Measurements from ENCODE around the gene CREB3L2.

The CREB3L2 gene

GRCh38 chr7:137891016-137891655, 110.8 kb downstream of the CREB3L2 start:
- H3K27ac ChIP-seq (ENCODE audit: low read depth, low read length), result no peak overlapping the region
- peaks cover 58% of the 10 kb centered on the region for H3K36me3 ChIP-seq (ENCODE audit: control insufficient read depth, insufficient read depth, low read length)
- H3K4me3 ChIP-seq (ENCODE audit: low read depth, low read length), result no peak overlapping the region
- 0 out of 2 replicates have a peak, but pooled peaks cover 3% of the 10 kb centered on the region for H3K9me3 ChIP-seq (ENCODE audit: control insufficient read depth, insufficient read depth, low read depth, low read length)
- H3K27me3 ChIP-seq (ENCODE audit: control insufficient read depth, insufficient read depth, low read length), result no peaks in the 10 kb centered on the region
- H3K4me1 ChIP-seq (ENCODE audit: control insufficient read depth, insufficient read depth, low read length), result peaks cover 10% of the 10 kb centered on the region
- H3K9ac ChIP-seq (ENCODE audit: low read length), result no peak overlapping the region

- Histone ChIP-seq H3K36me3 (ENCODE audit: control insufficient read depth, insufficient read depth, low read length) (peaks cover 58% of the 10 kb centered on the region), H3K9me3 (ENCODE audit: control insufficient read depth, insufficient read depth, low read depth, low read length) (0 out of 2 replicates have a peak, but pooled peaks cover 3% of the 10 kb centered on the region), H3K27me3 (ENCODE audit: control insufficient read depth, insufficient read depth, low read length) (no peaks in the 10 kb centered on the region), H3K9ac (ENCODE audit: low read length) (no peak overlapping the region), H3K27ac (ENCODE audit: low read depth, low read length) (no peak overlapping the region), H3K4me1 (ENCODE audit: control insufficient read depth, insufficient read depth, low read length) (peaks cover 16% of the 10 kb centered on the region), H3K4me3 (ENCODE audit: low read depth, low read length) (no peak overlapping the region)
Measured at GRCh38 chr7:137890449-137890921, 111.4 kb downstream of the CREB3L2 start.

GRCh38 chr7:137888241-137888640, 113.6 kb downstream of the CREB3L2 start:
- H3K36me3 ChIP-seq (ENCODE audit: control insufficient read depth, insufficient read depth, low read length), result peaks cover 55% of the 10 kb centered on the region
- no peak overlapping the region for H3K9ac ChIP-seq (ENCODE audit: low read length)
- no peak overlapping the region for H3K27ac ChIP-seq (ENCODE audit: low read depth, low read length)
- H3K9me3 ChIP-seq (ENCODE audit: control insufficient read depth, insufficient read depth, low read depth, low read length), result no peaks in the 10 kb centered on the region
- H3K4me1 ChIP-seq (ENCODE audit: control insufficient read depth, insufficient read depth, low read length), result peaks cover 16% of the 10 kb centered on the region
- no peak overlapping the region for H3K4me3 ChIP-seq (ENCODE audit: low read depth, low read length)
- H3K27me3 ChIP-seq (ENCODE audit: control insufficient read depth, insufficient read depth, low read length), result no peaks in the 10 kb centered on the region

- peaks cover 16% of the 10 kb centered on the region for H3K4me1 ChIP-seq (ENCODE audit: control insufficient read depth, insufficient read depth, low read length)
- no peaks in the 10 kb centered on the region for H3K27me3 ChIP-seq (ENCODE audit: control insufficient read depth, insufficient read depth, low read length)
- peak overlapping the region; percentile 82; the same call in 1 of the 2 replicates for H3K27ac ChIP-seq (ENCODE audit: low read depth, low read length)
- H3K36me3 ChIP-seq (ENCODE audit: control insufficient read depth, insufficient read depth, low read length), result peaks cover 62% of the 10 kb centered on the region
- no peak overlapping the region for H3K4me3 ChIP-seq (ENCODE audit: low read depth, low read length)
- peaks cover 4% of the 10 kb centered on the region for H3K9me3 ChIP-seq (ENCODE audit: control insufficient read depth, insufficient read depth, low read depth, low read length)
- peak overlapping the region; percentile 38 for H3K9ac ChIP-seq (ENCODE audit: low read length)
Measured at GRCh38 chr7:137886746-137887145, 115.1 kb downstream of the CREB3L2 start.

- peaks cover 7% of the 10 kb centered on the region for H3K9me3 ChIP-seq (ENCODE audit: control insufficient read depth, insufficient read depth, low read depth, low read length)
- peaks cover 64% of the 10 kb centered on the region for H3K36me3 ChIP-seq (ENCODE audit: control insufficient read depth, insufficient read depth, low read length)
- no peaks in the 10 kb centered on the region for H3K27me3 ChIP-seq (ENCODE audit: control insufficient read depth, insufficient read depth, low read length)
- no peak overlapping the region for H3K4me3 ChIP-seq (ENCODE audit: low read depth, low read length)
- peak overlapping the region; percentile 82 for H3K27ac ChIP-seq (ENCODE audit: low read depth, low read length)
- H3K4me1 ChIP-seq (ENCODE audit: control insufficient read depth, insufficient read depth, low read length), result peaks cover 16% of the 10 kb centered on the region
- H3K9ac ChIP-seq (ENCODE audit: low read length), result peak overlapping the region; percentile 38
Measured at GRCh38 chr7:137886281-137886680, 115.6 kb downstream of the CREB3L2 start.

- Histone ChIP-seq H3K36me3 (ENCODE audit: control insufficient read depth, insufficient read depth, low read length) (peaks cover 63% of the 10 kb centered on the region), H3K4me1 (ENCODE audit: control insufficient read depth, insufficient read depth, low read length) (peaks cover 17% of the 10 kb centered on the region), H3K27ac (ENCODE audit: low read depth, low read length) (peak overlapping the region; percentile 82), H3K9me3 (ENCODE audit: control insufficient read depth, insufficient read depth, low read depth, low read length) (peaks cover 7% of the 10 kb centered on the region), H3K27me3 (ENCODE audit: control insufficient read depth, insufficient read depth, low read length) (no peaks in the 10 kb centered on the region), H3K4me3 (ENCODE audit: low read depth, low read length) (no peak overlapping the region), H3K9ac (ENCODE audit: low read length) (no peak overlapping the region)
Measured at GRCh38 chr7:137885678-137886077, 116.2 kb downstream of the CREB3L2 start.

GRCh38 chr7:137882806-137883205, 119.1 kb downstream of the CREB3L2 start:
- no peaks in the 10 kb centered on the region for H3K27me3 ChIP-seq (ENCODE audit: control insufficient read depth, insufficient read depth, low read length)
- peaks cover 7% of the 10 kb centered on the region for H3K9me3 ChIP-seq (ENCODE audit: control insufficient read depth, insufficient read depth, low read depth, low read length)
- no peak overlapping the region for H3K27ac ChIP-seq (ENCODE audit: low read depth, low read length)
- H3K4me3 ChIP-seq (ENCODE audit: low read depth, low read length), result no peak overlapping the region
- H3K36me3 ChIP-seq (ENCODE audit: control insufficient read depth, insufficient read depth, low read length), result peaks cover 71% of the 10 kb centered on the region
- H3K9ac ChIP-seq (ENCODE audit: low read length), result no peak overlapping the region
- H3K4me1 ChIP-seq (ENCODE audit: control insufficient read depth, insufficient read depth, low read length), result peaks cover 45% of the 10 kb centered on the region

GRCh38 chr7:137882261-137882668, 119.6 kb downstream of the CREB3L2 start:
- no peak overlapping the region for H3K4me3 ChIP-seq (ENCODE audit: low read depth, low read length)
- no peaks in the 10 kb centered on the region for H3K27me3 ChIP-seq (ENCODE audit: control insufficient read depth, insufficient read depth, low read length)
- peaks cover 73% of the 10 kb centered on the region for H3K36me3 ChIP-seq (ENCODE audit: control insufficient read depth, insufficient read depth, low read length)
- H3K4me1 ChIP-seq (ENCODE audit: control insufficient read depth, insufficient read depth, low read length), result peaks cover 50% of the 10 kb centered on the region
- H3K27ac ChIP-seq (ENCODE audit: low read depth, low read length), result no peak overlapping the region
- H3K9ac ChIP-seq (ENCODE audit: low read length), result no peak overlapping the region
- H3K9me3 ChIP-seq (ENCODE audit: control insufficient read depth, insufficient read depth, low read depth, low read length), result peaks cover 7% of the 10 kb centered on the region

GRCh38 chr7:137881607-137882260, 120.2 kb downstream of the CREB3L2 start:
- Histone ChIP-seq H3K27me3 (ENCODE audit: control insufficient read depth, insufficient read depth, low read length) (no peaks in the 10 kb centered on the region), H3K9ac (ENCODE audit: low read length) (no peak overlapping the region), H3K27ac (ENCODE audit: low read depth, low read length) (no peak overlapping the region), H3K36me3 (ENCODE audit: control insufficient read depth, insufficient read depth, low read length) (peaks cover 72% of the 10 kb centered on the region), H3K9me3 (ENCODE audit: control insufficient read depth, insufficient read depth, low read depth, low read length) (peaks cover 7% of the 10 kb centered on the region), H3K4me3 (ENCODE audit: low read depth, low read length) (no peak overlapping the region), H3K4me1 (ENCODE audit: control insufficient read depth, insufficient read depth, low read length) (peaks cover 51% of the 10 kb centered on the region)

GRCh38 chr7:137880432-137880831, 121.5 kb downstream of the CREB3L2 start:
- H3K36me3 ChIP-seq (ENCODE audit: control insufficient read depth, insufficient read depth, low read length), result peaks cover 78% of the 10 kb centered on the region
- H3K9me3 ChIP-seq (ENCODE audit: control insufficient read depth, insufficient read depth, low read depth, low read length), result peaks cover 12% of the 10 kb centered on the region
- no peaks in the 10 kb centered on the region for H3K27me3 ChIP-seq (ENCODE audit: control insufficient read depth, insufficient read depth, low read length)
- H3K27ac ChIP-seq (ENCODE audit: low read depth, low read length), result peak overlapping the region; percentile 88; the same call in 1 of the 2 replicates
- H3K4me1 ChIP-seq (ENCODE audit: control insufficient read depth, insufficient read depth, low read length), result peaks cover 42% of the 10 kb centered on the region
- no peak overlapping the region for H3K4me3 ChIP-seq (ENCODE audit: low read depth, low read length)
- peak overlapping the region; percentile 67 for H3K9ac ChIP-seq (ENCODE audit: low read length)

Measured in HUES6 (cell line).